Adrenal gland (tissue), 12 donors: Measurements from ENCODE around the gene ATXN1. TPM values are rescaled to one million over a fixed set of nuclear protein-coding genes. Genes with fewer than 3 reads are reported as not detected.

Experiments
- DNase-seq, 7 donors: peaks; one replicate each; pipeline ENCODE4 v3.0.0-alpha.2; 2019 to 2020
- H3K27ac ChIP-seq, 5 donors: fragments of 200-600 bp; sonication (generic) in 4 of 5; 1 replicate in 3 of 5; 2 replicates in 2 of 5; pipeline versions ENCODE4 v1.5.1 to v1.8.0; 2016 to 2020; ENCODE audit warnings: mild to moderate bottlenecking in 1 of 5
- H3K27me3 ChIP-seq: fragments of 200-600 bp; 2 replicates; pipeline ENCODE4 v1.8.0; 2021
- H3K36me3 ChIP-seq, 2 donors: fragments of 200-600 bp; replicated peaks in 1 of 2; 1 replicate in 1 of 2; 2 replicates in 1 of 2; pipeline versions ENCODE4 v1.5.1 to v1.8.0; 2018 to 2022
- H3K4me1 ChIP-seq, 2 donors: fragments of 200-600 bp; replicated peaks in 1 of 2; 1 replicate in 1 of 2; 2 replicates in 1 of 2; pipeline versions ENCODE4 v1.5.1 to v1.8.0; 2018 to 2021
- H3K4me3 ChIP-seq, 4 donors: fragments of 200-600 bp; sonication (generic) in 3 of 4; one replicate each; pipeline ENCODE4 v1.5.1; 2016 to 2018
- H3K9me3 ChIP-seq, 3 donors: fragments of 200-600 bp; sonication (generic) in 1 of 3; replicated peaks in 1 of 3; 1 replicate in 2 of 3; 2 replicates in 1 of 3; pipeline versions ENCODE4 v1.5.1 to v1.8.0; 2016 to 2021
- POLR2A ChIP-seq, 2 donors: fragments of 450-650 bp; IDR thresholded peaks; one replicate each; pipeline ENCODE4 v1.6.1; 2017; ENCODE audit warnings: antibody characterized with exemption in 2 of 2, mild to moderate bottlenecking in 2 of 2, moderate library complexity in 1 of 2
- WGBS, 4 donors: extraction: QIAGEN DNeasy Blood & Tissue Kit in 2 of 4; methylation state at CpG; one replicate each; pipeline versions ENCODE4 v1.1.5 to v1.1.7; 2013 to 2017; 5-methylcytosine and 5-hydroxymethylcytosine counted together
- intact Hi-C, 2 donors: fragments of 100-400 bp; cut with DNase I; formaldehyde crosslinking; loops; one replicate each; pipeline versions ENCODE4 v1.14.1 to v1.15.0; 2022 to 2023
- polyA plus RNA-seq, 3 donors: library from polyadenylated mRNA; stranded (reverse); fragments of 200-250 nt in 2 of 3; fragments of 350-450 nt in 1 of 3; fragmentation: Illumina TruSeq in 1 of 3; extraction: RNeasy Lipid Tissue Mini Kit (QIAGEN cat#74804) in 1 of 3; gene quantifications; one replicate each; pipeline ENCODE4 v1.2.3, GENCODE V29; 2013 to 2014
- total RNA-seq, 9 donors: library from RNA; depleted of rRNA in 4 of 9; stranded (reverse); fragments of >200 nt in 4 of 9; fragments of 120-200 nt in 1 of 9; fragmentation: NEBNext Ultra II Directional in 1 of 9; extraction: Animal tissue kit (Norgen Biotek cat#: 25700) in 1 of 9; gene quantifications; one replicate each; pipeline versions ENCODE4 v1.1.0 to v1.2.4, GENCODE V29; 2013 to 2023
- TF ChIP-seq, protein P1 (sequence below), 6 experiments: fragments of 450-650 bp in 4 of 6; fragments of 200-600 bp in 2 of 6; sonication (generic) in 1 of 6; IDR thresholded peaks; 1 replicate in 5 of 6; 2 replicates in 1 of 6; pipeline versions ENCODE4 v1.5.1 to v1.8.0; 2016 to 2021; ENCODE audit warnings: antibody characterized with exemption in 6 of 6, mild to moderate bottlenecking in 2 of 6, moderate library complexity in 1 of 6
- donor health status: healthy with polysubstance abuse.
- donor health status: Bipolar disorder and iron deficiency.
- donor health status: DM: yes; HTN: yes; CAD: no.
- donor health status: DM: no; HTN: no; CAD: no.
- donor health status: DM: no; HTN: no; CAD: no.
- donor health status: DM: yes; HTN: yes; CAD: no.

ATXN1 gene
- total and polyA plus RNA-seq, 12 donors: 3.4 to 51.3 (median 25.4) TPM

DNA sequence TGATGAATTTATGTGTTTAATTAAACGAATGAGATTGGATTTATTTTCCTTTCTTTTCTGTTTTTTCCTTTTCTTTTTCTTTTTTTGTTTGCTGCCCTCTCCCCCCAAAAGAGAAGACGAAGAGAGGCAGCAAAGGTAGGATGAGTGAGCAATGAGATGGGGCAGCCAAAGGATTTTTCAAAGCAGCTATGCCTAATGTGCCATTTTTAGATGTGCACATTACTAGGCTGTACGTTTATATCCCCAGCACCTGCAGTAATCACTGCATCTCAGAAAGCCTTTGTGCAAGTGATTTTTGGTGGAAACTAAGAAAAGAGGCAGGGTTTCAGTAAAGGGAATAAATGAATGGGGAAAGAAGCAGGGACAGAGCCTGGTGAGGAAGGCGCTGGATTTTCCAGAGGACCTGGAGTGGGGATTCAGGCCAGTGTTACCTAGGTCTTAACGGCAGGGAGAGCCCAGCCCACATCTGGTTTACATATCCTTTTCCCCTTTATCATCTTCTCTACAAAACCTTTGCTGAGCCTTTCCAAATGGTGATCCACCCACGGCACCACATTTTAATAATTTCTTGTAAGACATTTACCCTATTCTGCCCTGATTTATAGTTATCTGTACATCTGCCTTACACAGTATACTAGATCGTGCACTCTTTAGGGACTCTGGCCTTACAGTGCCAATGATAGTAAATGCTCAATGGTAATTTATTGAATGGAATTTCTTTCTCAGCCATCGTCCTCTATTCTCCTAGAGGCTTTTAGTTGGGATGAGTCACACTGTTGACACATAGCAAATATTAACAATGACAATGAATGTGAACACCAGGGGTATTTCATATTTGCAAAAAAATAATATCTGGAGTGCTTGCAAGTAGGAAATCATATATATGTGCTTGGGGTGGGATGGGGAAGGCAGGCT, 38.3 kb upstream of the ATXN1 start:
- Histone ChIP-seq H3K27me3 (no peaks in the 10 kb centered on the region), H3K36me3 (no peaks in the 10 kb centered on the region), H3K4me3 (no peak overlapping the region), H3K4me1 (peaks cover 0 to 5% of the 10 kb centered on the region in 2 donors), H3K27ac (no peak overlapping the region), H3K9me3 (no peaks in the 10 kb centered on the region)
- DNase-seq: no peak
- intact Hi-C loops: no loop called here
- no peak for TF ChIP-seq POLR2A (IDR thresholded peaks at IDR 0.05)
- TF ChIP-seq, protein P1, sequence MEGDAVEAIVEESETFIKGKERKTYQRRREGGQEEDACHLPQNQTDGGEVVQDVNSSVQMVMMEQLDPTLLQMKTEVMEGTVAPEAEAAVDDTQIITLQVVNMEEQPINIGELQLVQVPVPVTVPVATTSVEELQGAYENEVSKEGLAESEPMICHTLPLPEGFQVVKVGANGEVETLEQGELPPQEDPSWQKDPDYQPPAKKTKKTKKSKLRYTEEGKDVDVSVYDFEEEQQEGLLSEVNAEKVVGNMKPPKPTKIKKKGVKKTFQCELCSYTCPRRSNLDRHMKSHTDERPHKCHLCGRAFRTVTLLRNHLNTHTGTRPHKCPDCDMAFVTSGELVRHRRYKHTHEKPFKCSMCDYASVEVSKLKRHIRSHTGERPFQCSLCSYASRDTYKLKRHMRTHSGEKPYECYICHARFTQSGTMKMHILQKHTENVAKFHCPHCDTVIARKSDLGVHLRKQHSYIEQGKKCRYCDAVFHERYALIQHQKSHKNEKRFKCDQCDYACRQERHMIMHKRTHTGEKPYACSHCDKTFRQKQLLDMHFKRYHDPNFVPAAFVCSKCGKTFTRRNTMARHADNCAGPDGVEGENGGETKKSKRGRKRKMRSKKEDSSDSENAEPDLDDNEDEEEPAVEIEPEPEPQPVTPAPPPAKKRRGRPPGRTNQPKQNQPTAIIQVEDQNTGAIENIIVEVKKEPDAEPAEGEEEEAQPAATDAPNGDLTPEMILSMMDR (IDR thresholded peaks at IDR 0.05): no peak
- 65 to 69% (median 67%) methylated on average over 8 of the region's 8 CpGs for WGBS, 4 donors

DNA sequence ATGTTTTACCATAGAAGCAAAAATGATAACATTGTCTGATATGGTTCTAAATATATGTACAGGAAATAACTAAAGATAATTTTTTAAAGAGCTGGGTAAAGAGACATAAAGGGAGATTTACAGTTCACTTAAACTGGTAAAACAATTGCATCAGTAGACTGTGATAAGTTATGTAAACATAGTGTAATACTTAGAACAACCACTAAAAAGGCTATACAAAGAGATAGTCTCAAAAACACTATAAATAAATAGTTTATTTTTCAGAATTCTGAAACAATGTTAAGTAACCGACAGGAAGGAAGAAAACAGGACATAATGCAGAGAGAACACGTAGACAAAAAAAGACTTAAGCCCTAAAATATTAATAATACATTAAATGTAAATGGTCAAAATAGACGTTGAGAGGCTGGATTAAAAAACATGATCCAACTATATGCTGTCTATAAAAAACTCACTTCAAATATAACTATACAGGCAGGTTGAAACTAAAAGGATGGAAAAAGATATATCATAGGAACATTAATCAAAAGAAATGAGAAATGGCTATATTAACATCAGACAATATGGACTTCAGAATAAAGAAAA, 32.7 kb upstream of the ATXN1 start:
- no peak overlapping the region for H3K4me3 ChIP-seq
- no peaks in the 10 kb centered on the region for H3K9me3 ChIP-seq
- no peaks in the 10 kb centered on the region for H3K27me3 ChIP-seq
- H3K4me1 ChIP-seq: no peaks in the 10 kb centered on the region
- TF ChIP-seq, protein P1 (IDR thresholded peaks at IDR 0.05): no peak
- TF ChIP-seq POLR2A (IDR thresholded peaks at IDR 0.05): no peak
- no peak overlapping the region for H3K27ac ChIP-seq
- intact Hi-C loops: no loop called here
- 75 to 82% (median 78%) methylated on average over 3 of the region's 3 CpGs for WGBS, 4 donors
- no peaks in the 10 kb centered on the region for H3K36me3 ChIP-seq
- DNase-seq: no peak

DNA sequence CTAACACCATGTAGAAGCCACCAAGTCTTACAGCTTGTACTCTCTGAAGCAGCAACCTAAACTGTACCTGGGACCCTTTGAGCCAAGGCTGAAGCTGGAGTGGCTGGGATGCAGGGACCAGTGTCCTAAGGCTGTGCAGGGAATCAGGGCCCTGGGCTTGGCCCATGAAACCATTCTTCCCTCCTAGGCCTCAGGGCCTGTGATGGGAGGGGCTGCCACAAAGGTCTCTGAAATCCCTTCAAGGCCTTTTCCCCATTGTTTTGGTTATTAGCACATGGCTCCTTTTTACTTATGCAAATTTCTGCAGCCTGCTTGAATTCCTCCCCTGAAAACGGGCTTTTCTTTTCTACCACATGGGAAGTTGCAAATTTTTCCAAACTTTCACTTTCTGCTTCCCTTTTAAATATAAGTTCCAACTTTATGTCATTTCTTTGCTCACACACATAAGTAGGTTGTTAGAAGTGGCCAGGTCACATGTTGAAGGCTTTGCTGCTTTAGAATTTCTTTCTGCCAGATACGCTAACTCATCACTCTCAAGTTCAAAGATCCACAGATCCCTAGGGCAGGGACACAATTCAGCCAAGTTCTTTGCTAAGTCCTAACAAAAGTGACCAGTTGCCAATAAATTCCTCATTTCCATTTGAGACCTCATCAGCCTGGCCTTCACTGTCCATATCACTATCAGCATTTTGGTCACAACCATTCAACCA, 28.2 kb upstream of the ATXN1 start:
- TF ChIP-seq POLR2A (IDR thresholded peaks at IDR 0.05): no peak
- TF ChIP-seq, protein P1 (IDR thresholded peaks at IDR 0.05): no peak
- H3K9me3 ChIP-seq: no peaks in the 10 kb centered on the region
- WGBS, 4 donors: 81 to 92% (median 82%) methylated on average over 2 of the region's 2 CpGs
- no peak overlapping the region for H3K27ac ChIP-seq
- intact Hi-C loops: no loop called here
- no peaks in the 10 kb centered on the region for H3K36me3 ChIP-seq
- no peaks in the 10 kb centered on the region for H3K27me3 ChIP-seq
- no peak overlapping the region for H3K4me3 ChIP-seq
- no peak for DNase-seq
- H3K4me1 ChIP-seq: no peaks in the 10 kb centered on the region

DNA sequence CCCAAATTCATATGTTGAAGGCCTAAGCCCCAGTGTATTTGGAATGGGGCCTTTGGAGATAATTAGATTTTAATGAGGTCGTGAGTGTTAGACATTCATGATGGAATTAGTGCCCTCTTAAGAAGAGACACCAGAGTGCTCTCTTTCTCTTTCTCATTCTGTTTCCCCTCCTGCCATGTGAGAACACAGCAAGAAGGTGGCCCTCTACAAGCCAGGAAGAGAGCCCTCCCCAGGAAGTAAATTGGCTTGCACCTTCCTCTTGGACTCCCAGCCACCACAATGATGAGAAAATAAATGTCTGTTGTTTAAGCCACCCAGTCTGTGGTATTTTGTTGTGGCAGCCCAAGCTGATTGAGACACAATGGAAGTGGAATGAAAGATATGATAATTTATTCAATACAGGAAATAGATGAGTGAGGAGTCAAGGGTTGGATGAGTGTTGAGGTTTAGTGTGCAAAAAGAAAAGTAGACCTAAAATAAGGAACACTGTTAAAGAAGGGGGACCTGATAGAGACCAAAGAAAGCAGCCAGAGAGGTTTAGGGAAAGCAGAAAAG, 25.9 kb upstream of the ATXN1 start:
- Histone ChIP-seq H3K27me3 (no peaks in the 10 kb centered on the region), H3K27ac (no peak overlapping the region), H3K4me1 (no peaks in the 10 kb centered on the region), H3K36me3 (no peaks in the 10 kb centered on the region), H3K9me3 (no peaks in the 10 kb centered on the region), H3K4me3 (no peak overlapping the region)
- intact Hi-C loops: no loop called here
- WGBS, 4 donors: 71 to 88% (median 74%) methylated on average over 1 of the region's 1 CpG
- TF ChIP-seq, protein P1 (IDR thresholded peaks at IDR 0.05): no peak
- TF ChIP-seq POLR2A (IDR thresholded peaks at IDR 0.05): no peak
- no peak for DNase-seq
